Coronary artery (tissue), 2 donors: ENCODE data around the gene METTL6.

Experiments used
- DNase-seq: peaks from one replicate; pipeline ENCODE4 v3.0.0-alpha.2; 2017; ENCODE audit warnings: low spot score
- H3K27ac ChIP-seq, 2 donors: fragments of 200-600 bp; sonication (generic); one replicate each; pipeline ENCODE4 v1.5.1; 2016 to 2019
- H3K4me3 ChIP-seq: fragments of 200-600 bp; sonication (generic); 2 replicates; pipeline ENCODE4 v1.5.1; 2016; ENCODE audit warnings: mild to moderate bottlenecking, moderate library complexity
- TF ChIP-seq, protein P1 (sequence below): fragments of 200-600 bp; sonication (generic); IDR thresholded peaks from one replicate; pipeline ENCODE4 v1.5.1; 2019; ENCODE audit warnings: antibody characterized with exemption

Gene METTL6

GRCh38 chr3:15436246-15436645 lies 8.9 kb upstream of the METTL6 start:
- no peak overlapping the region for H3K4me3 ChIP-seq
- DNase-seq: no peak
- no peak overlapping the region for H3K27ac ChIP-seq
- TF ChIP-seq, protein P1, sequence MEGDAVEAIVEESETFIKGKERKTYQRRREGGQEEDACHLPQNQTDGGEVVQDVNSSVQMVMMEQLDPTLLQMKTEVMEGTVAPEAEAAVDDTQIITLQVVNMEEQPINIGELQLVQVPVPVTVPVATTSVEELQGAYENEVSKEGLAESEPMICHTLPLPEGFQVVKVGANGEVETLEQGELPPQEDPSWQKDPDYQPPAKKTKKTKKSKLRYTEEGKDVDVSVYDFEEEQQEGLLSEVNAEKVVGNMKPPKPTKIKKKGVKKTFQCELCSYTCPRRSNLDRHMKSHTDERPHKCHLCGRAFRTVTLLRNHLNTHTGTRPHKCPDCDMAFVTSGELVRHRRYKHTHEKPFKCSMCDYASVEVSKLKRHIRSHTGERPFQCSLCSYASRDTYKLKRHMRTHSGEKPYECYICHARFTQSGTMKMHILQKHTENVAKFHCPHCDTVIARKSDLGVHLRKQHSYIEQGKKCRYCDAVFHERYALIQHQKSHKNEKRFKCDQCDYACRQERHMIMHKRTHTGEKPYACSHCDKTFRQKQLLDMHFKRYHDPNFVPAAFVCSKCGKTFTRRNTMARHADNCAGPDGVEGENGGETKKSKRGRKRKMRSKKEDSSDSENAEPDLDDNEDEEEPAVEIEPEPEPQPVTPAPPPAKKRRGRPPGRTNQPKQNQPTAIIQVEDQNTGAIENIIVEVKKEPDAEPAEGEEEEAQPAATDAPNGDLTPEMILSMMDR: no peak

GRCh38 chr3:15434756-15435155 lies 7.4 kb upstream of the METTL6 start:
- TF ChIP-seq, protein P1: no peak
- Histone ChIP-seq H3K27ac (no peak overlapping the region), H3K4me3 (no peak overlapping the region)
- DNase-seq: no peak

DNA sequence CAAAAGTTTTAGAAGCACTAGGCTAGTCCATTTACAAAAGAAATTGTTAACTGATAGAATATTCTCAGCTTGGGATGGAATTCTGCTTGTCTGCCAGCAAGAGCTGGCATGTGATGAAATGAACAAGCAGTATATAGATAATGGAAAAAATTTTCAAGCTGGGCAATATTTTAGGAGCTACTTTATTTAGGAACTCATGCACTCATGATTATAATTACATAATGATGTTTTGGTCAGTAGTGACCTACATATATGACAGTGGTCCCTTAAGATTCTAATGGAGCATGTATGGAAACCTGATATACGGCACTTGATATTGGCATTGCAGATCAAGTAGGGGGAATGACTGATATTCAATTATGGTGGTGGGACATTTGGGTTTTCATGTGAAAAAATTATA lies 6.2 kb upstream of the METTL6 start:
- Histone ChIP-seq H3K4me3 (no peak overlapping the region), H3K27ac (no peak overlapping the region)
- TF ChIP-seq, protein P1: no peak
- DNase-seq: no peak

GRCh38 chr3:15431256-15431837 lies 4.0 kb upstream of the METTL6 start:
- no peak overlapping the region for H3K27ac ChIP-seq
- no peak overlapping the region for H3K4me3 ChIP-seq
- DNase-seq: no peak
- TF ChIP-seq, protein P1: no peak

- TF ChIP-seq, protein P1: no peak
- no peak for DNase-seq
- no peak overlapping the region for H3K27ac ChIP-seq
- no peak overlapping the region for H3K4me3 ChIP-seq
Observed at GRCh38 chr3:15430624-15431023, 3.3 kb upstream of the METTL6 start.

DNA sequence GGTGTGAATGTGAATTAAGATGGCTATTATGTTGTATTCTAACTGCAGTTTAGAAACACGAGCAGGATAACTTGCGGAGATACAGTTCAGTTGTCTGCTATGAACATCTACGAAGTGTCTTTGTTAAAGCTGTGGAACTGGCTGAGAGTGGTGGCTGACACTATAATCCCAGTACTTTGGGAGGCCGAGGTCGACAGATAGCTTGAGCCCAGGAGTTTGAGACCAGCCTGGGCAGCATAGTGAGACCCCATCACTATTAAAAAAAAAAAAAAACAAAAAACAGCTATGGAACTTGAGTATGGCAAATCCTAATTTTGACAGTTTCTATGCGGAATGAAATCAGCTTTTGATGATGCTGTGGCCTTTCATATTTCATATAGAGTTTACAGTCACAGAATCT lies 1.7 kb upstream of the METTL6 start:
- H3K4me3 ChIP-seq: peak overlapping the region; percentile 99
- peak overlapping the region in 1 of 2 donors; percentile 91 for H3K27ac ChIP-seq
- TF ChIP-seq, protein P1: no peak
- no peak for DNase-seq

DNA sequence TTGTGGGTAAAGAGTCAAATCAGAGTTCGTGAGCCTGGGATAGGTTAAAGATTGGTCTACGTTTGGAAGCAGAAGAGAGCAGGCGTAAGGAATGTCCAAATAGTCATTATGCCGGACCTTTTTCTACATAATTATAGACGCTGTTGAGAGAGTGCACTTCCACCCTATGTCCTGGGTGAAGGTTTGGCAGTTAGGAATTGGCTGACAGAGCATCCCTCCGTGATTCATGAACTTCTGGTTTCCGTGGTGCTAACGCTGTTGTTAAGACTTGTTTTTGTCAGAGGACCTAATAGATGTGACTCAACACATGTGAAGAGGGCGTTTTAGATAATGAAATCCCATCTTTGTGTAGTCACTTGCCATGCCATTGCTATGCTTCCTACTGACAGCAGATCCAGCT lies 1.2 kb upstream of the METTL6 start:
- TF ChIP-seq, protein P1: no peak
- Histone ChIP-seq H3K4me3 (peak overlapping the region; percentile 99), H3K27ac (peak overlapping the region; percentile 80 to 91)
- no peak for DNase-seq
